B cell (primary cell): ENCODE results near the gene EHBP1L1. TPM values are rescaled to one million over a fixed set of nuclear protein-coding genes. Genes with fewer than 3 reads are reported as not detected.

Experiments used
- ATAC-seq: fragments of 200-7000 bp; cut with Tn5 transposase; one replicate; pipeline ENCODE4 v1.10.0; 2021; ENCODE audit warnings: low read depth, mild to moderate bottlenecking, moderate number of reproducible peaks, moderate library complexity
- CTCF ChIA-PET: fragments of 350-600 bp; sonication (Branson Sonifier 250); formaldehyde crosslinking; loops from one replicate; lab custom pipeline; 2021; ENCODE audit warnings: antibody characterized with exemption, inconsistent platforms; lab: Charles Lee
- POLR2A ChIA-PET: fragments of 350-600 bp; sonication (Branson Sonifier 250); formaldehyde crosslinking; loops from one replicate; lab custom pipeline; 2021; ENCODE audit warnings: antibody characterized with exemption; lab: Charles Lee
- DNase-seq: peaks from one replicate; pipeline ENCODE4 v3.0.0; 2013
- H2AFZ ChIP-seq: 2 replicates; pipeline ENCODE4 v1.6.1; 2012; ENCODE audit warnings: mild to moderate bottlenecking, low read depth, low read length; ENCODE audit not compliant: insufficient read depth, poor library complexity, severe bottlenecking
- H3K27ac ChIP-seq, 2 donors: 1 replicate in 1 of 2; 2 replicates in 1 of 2; pipeline ENCODE4 v1.5.1; 2012 to 2013; ENCODE audit warnings: low read length in 2 of 2, mild to moderate bottlenecking in 2 of 2, moderate library complexity in 1 of 2
- H3K27me3 ChIP-seq, 4 experiments: fragments of 200-600 bp in 1 of 4; sonication (generic) in 1 of 4; replicated peaks in 1 of 4; 1 replicate in 2 of 4; 2 replicates in 2 of 4; pipeline versions ENCODE4 v1.6.1 to v1.7.0; 2013 to 2016; ENCODE audit warnings: low read length in 3 of 4, mild to moderate bottlenecking in 2 of 4, mixed read lengths in 1 of 4, moderate library complexity in 1 of 4; ENCODE audit not compliant: insufficient read depth in 4 of 4, control insufficient read depth in 3 of 4; ENCODE audit errors: control extremely low read depth in 1 of 4
- H3K36me3 ChIP-seq, 2 experiments: replicated peaks in 1 of 2; 1 replicate in 1 of 2; 2 replicates in 1 of 2; pipeline versions ENCODE4 v1.6.1 to v1.7.1; 2013; ENCODE audit warnings: low read length in 1 of 2; ENCODE audit not compliant: insufficient read depth in 2 of 2, control insufficient read depth in 1 of 2; ENCODE audit errors: control extremely low read depth in 1 of 2, extremely low read depth in 1 of 2
- H3K4me1 ChIP-seq, 2 donors: fragments of 200-600 bp in 1 of 2; sonication (generic) in 1 of 2; 1 replicate in 1 of 2; 2 replicates in 1 of 2; pipeline versions ENCODE4 v1.5.1 to v1.6.1; 2013 to 2017; ENCODE audit warnings: low read length in 2 of 2; ENCODE audit not compliant: control insufficient read depth in 2 of 2, insufficient read depth in 2 of 2
- H3K4me2 ChIP-seq: replicated peaks from 2 replicates; pipeline ENCODE3; 2012; ENCODE audit warnings: mild to moderate bottlenecking, low read depth, low read length; ENCODE audit not compliant: poor library complexity, severe bottlenecking
- H3K4me3 ChIP-seq, 5 experiments: fragments of 200-600 bp in 1 of 5; sonication (generic) in 1 of 5; 1 replicate in 3 of 5; 2 replicates in 2 of 5; pipeline versions ENCODE4 v1.5.1 to v1.7.0; 2011 to 2016; ENCODE audit warnings: low read length in 4 of 5, mild to moderate bottlenecking in 4 of 5, low read depth in 2 of 5, control low read depth in 1 of 5, moderate library complexity in 1 of 5; ENCODE audit not compliant: insufficient read depth in 1 of 5; ENCODE audit errors: control extremely low read depth in 1 of 5, extremely low read depth in 1 of 5
- H3K79me2 ChIP-seq: fragments of 200-600 bp; sonication (generic); one replicate; pipeline ENCODE4 v1.6.0; 2016; ENCODE audit warnings: low read length; ENCODE audit not compliant: control insufficient read depth, insufficient read depth
- H3K9ac ChIP-seq: fragments of 200-600 bp; sonication (generic); 2 replicates; pipeline ENCODE4 v1.6.1; 2017; ENCODE audit warnings: mild to moderate bottlenecking, low read length, moderate library complexity
- H3K9me3 ChIP-seq, 3 donors: one replicate each; pipeline versions ENCODE4 v1.6.1 to v1.7.1; 2013; ENCODE audit warnings: low read length in 2 of 3; ENCODE audit not compliant: control insufficient read depth in 2 of 3, insufficient read depth in 1 of 3; ENCODE audit errors: control extremely low read depth in 1 of 3
- H4K20me1 ChIP-seq: 2 replicates; pipeline ENCODE4 v1.6.0; 2012; ENCODE audit warnings: mild to moderate bottlenecking, low read length; ENCODE audit not compliant: insufficient read depth, control insufficient read depth, poor library complexity, severe bottlenecking
- H3K27ac Mint-ChIP-seq: one replicate; pipeline ENCODE4 v1.8.0; 2021; ENCODE audit warnings: mixed read lengths
- H3K27me3 Mint-ChIP-seq: one replicate; pipeline ENCODE4 v1.8.0; 2021; ENCODE audit warnings: mixed read lengths
- H3K4me1 Mint-ChIP-seq: one replicate; pipeline ENCODE4 v1.8.0; 2021; ENCODE audit warnings: mixed read lengths
- H3K4me3 Mint-ChIP-seq: one replicate; pipeline ENCODE4 v1.8.0; 2021; ENCODE audit warnings: mixed read lengths
- H3K9me3 Mint-ChIP-seq: one replicate; pipeline ENCODE4 v1.8.0; 2022; ENCODE audit warnings: mixed read lengths; ENCODE audit not compliant: insufficient read depth
- CTCF ChIP-seq: fragments of 200-600 bp; IDR thresholded peaks from one replicate; pipeline ENCODE4 v1.8.0; 2022; ENCODE audit warnings: antibody characterized with exemption, mild to moderate bottlenecking
- EZH2 ChIP-seq: IDR thresholded peaks from 2 replicates; pipeline ENCODE4 v1.6.1; 2012; ENCODE audit warnings: borderline replicate concordance, low read depth, mild to moderate bottlenecking, moderate library complexity, low read length; ENCODE audit not compliant: insufficient read depth, poor library complexity, severe bottlenecking
- WGBS: methylation state at CpG from one replicate; pipeline ENCODE4 v1.1.5; 2013; ENCODE audit warnings: missing lambda C conversion rate; ENCODE audit not compliant: insufficient coverage; 5-methylcytosine and 5-hydroxymethylcytosine counted together
- intact Hi-C: fragments of 100-400 bp; cut with micrococcal nuclease; formaldehyde crosslinking; loops from one replicate; pipeline ENCODE4 v1.10.0; 2022
- polyA plus RNA-seq: library from polyadenylated mRNA; depleted of rRNA; stranded (reverse); fragments of >200 nt; gene quantifications from 2 replicates; pipeline ENCODE4 v1.2.3, GENCODE V29; 2012
- total RNA-seq, 2 donors: library from RNA; stranded (reverse); fragments of 120-200 nt in 1 of 2; gene quantifications; 1 replicate in 1 of 2; 2 replicates in 1 of 2; pipeline versions ENCODE4 v1.2.3 to v1.2.4, GENCODE V29; 2013 to 2022

Gene EHBP1L1
- total and polyA plus RNA-seq, 2 donors (not counting 1 experiment from before 2014, with no cell fraction given) = 202 to 279 TPM

- Histone ChIP-seq H3K4me2 (peak within 1 kb of the TSS; percentile 84), H3K9ac (peak within 1 kb of the TSS; percentile 92), H3K27me3 (no peaks in the 10 kb centered on the region), H3K27ac (peak within 1 kb of the TSS; percentile 85 to 89), H2AFZ (peak within 1 kb of the TSS; percentile 80), H4K20me1 (peaks cover 60% of the 10 kb centered on the region), H3K79me2 (peaks cover 87% of the 10 kb centered on the region), H3K4me1 (peaks cover 39 to 47% of the 10 kb centered on the region in 2 donors), H3K36me3 (peaks cover 0 to 48% of the 10 kb centered on the region in 2 experiments), H3K4me3 (peak within 1 kb of the TSS; percentile 64 to 93 (median 88)), H3K9me3 (no peaks in the 10 kb centered on the region)
- intact Hi-C loops = loop anchor here (1.0 to 10.0 kb wide), 15 partner anchors 23 to 501 kb away; partner anchors contain the start of genes BANF1, CFL1, EIF1AD and KAT5
- ATAC-seq (peak; percentile 88), DNase-seq (peak; percentile 100)
- H3K4me3 Mint-ChIP-seq = peak within 1 kb of the TSS; percentile 98
- no peaks in the 10 kb centered on the region for H3K9me3 Mint-ChIP-seq
- peak within 1 kb of the TSS; percentile 97 for H3K27ac Mint-ChIP-seq
- ChIA-PET CTCF (interaction anchor here (0.8 to 3.8 kb wide), 20 partner anchors 10 to 275 kb away, joined by 3 to 21 read pairs (median 4); partner anchors contain the start of genes CCDC85B, CFL1, EHBP1L1 and FAM89B), POLR2A (interaction anchor here (0.6 to 3.9 kb wide), 24 partner anchors 10 to 765 kb away, joined by 3 to 28 read pairs (median 5); partner anchors contain the start of genes BANF1, CCDC85B, CFL1 and EHBP1L1)
- no peaks in the 10 kb centered on the region for H3K27me3 Mint-ChIP-seq
- peaks cover 49% of the 10 kb centered on the region for H3K4me1 Mint-ChIP-seq
- no peak for TF ChIP-seq CTCF
- no peak for TF ChIP-seq EZH2
- under 1% methylated on average over 55 of the region's 55 CpGs for WGBS
Observed at GRCh38 chr11:65615229-65615949, 39.5 kb downstream of the EHBP1L1 start, which contains the start of gene PCNX3. Gene PCNX3, plus strand, starts transcription at chr11:65615776. Its CDS starts 536 bp downstream, at chr11:65616312.
